Measurements from ENCODE around the gene STN1. TPM values are rescaled to one million over a fixed set of nuclear protein-coding genes. Genes with fewer than 3 reads are reported as not detected.
A peak's percentile ranks its signal among the peaks of the same experiment; 100 is the strongest.

STN1 gene
- total RNA-seq, 4 donors from 2014 or later = 20.0 to 29.2 (median 27.0) TPM

DNA sequence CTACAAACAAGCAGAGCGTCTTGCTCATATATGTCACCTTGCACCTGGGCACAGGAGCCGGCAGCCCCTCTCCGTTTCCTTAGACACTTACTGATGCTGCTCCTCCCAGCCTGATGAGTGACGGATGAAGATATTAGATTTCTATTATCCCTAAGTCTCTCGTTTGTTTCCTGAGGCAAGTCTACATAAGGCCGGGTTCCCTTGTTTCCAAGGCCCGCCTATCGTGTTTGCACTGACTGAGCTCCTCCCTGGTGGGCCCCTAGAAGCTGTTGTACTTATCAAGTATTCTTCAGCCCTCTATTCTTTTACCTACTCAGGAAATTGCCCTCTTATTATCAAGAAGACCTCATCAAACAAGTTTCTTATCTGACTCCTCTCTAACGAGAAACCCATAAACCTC, 81.1 kb downstream of the STN1 start:
- intact Hi-C loops (cut with DNase I; ENCODE audit: low total_unique reads) = no loop called here
- no peaks in the 10 kb centered on the region for H3K9me3 ChIP-seq
- TF ChIP-seq, protein P1, sequence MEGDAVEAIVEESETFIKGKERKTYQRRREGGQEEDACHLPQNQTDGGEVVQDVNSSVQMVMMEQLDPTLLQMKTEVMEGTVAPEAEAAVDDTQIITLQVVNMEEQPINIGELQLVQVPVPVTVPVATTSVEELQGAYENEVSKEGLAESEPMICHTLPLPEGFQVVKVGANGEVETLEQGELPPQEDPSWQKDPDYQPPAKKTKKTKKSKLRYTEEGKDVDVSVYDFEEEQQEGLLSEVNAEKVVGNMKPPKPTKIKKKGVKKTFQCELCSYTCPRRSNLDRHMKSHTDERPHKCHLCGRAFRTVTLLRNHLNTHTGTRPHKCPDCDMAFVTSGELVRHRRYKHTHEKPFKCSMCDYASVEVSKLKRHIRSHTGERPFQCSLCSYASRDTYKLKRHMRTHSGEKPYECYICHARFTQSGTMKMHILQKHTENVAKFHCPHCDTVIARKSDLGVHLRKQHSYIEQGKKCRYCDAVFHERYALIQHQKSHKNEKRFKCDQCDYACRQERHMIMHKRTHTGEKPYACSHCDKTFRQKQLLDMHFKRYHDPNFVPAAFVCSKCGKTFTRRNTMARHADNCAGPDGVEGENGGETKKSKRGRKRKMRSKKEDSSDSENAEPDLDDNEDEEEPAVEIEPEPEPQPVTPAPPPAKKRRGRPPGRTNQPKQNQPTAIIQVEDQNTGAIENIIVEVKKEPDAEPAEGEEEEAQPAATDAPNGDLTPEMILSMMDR (IDR thresholded peaks at IDR 0.05) = no peak
- TF ChIP-seq POLR2A (IDR thresholded peaks at IDR 0.05) = no peak
- DNase-seq = no peak
- no peak overlapping the region for H3K4me3 ChIP-seq
- H3K27me3 ChIP-seq = no peaks in the 10 kb centered on the region
- no peaks in the 10 kb centered on the region for H3K36me3 ChIP-seq
- no peak overlapping the region for H3K27ac ChIP-seq
- peaks cover 0 to 7% of the 10 kb centered on the region in 2 donors for H3K4me1 ChIP-seq

DNA sequence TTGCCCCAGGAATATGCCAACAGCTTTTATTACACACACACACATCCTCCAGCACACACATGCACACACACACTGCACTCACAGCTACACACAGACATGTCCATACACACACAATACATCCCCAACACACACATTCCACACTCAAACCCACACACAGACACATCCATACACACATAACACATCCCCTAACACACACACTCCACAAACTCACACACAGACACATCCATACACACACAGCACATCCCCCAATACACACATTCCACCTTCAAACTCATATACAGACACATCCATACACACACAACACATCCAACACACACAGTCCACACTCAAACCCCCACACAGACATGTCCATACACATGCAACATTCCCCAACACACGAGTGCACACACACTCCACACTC, 81.7 kb downstream of the STN1 start:
- intact Hi-C loops (cut with DNase I; ENCODE audit: low total_unique reads) = no loop called here
- Histone ChIP-seq H3K4me3 (no peak overlapping the region), H3K4me1 (peaks cover 0 to 7% of the 10 kb centered on the region in 2 donors), H3K36me3 (no peaks in the 10 kb centered on the region), H3K27ac (no peak overlapping the region), H3K9me3 (no peaks in the 10 kb centered on the region), H3K27me3 (no peaks in the 10 kb centered on the region)
- TF ChIP-seq, protein P1 (IDR thresholded peaks at IDR 0.05) = no peak
- no peak for TF ChIP-seq POLR2A (IDR thresholded peaks at IDR 0.05)
- DNase-seq = no peak

DNA sequence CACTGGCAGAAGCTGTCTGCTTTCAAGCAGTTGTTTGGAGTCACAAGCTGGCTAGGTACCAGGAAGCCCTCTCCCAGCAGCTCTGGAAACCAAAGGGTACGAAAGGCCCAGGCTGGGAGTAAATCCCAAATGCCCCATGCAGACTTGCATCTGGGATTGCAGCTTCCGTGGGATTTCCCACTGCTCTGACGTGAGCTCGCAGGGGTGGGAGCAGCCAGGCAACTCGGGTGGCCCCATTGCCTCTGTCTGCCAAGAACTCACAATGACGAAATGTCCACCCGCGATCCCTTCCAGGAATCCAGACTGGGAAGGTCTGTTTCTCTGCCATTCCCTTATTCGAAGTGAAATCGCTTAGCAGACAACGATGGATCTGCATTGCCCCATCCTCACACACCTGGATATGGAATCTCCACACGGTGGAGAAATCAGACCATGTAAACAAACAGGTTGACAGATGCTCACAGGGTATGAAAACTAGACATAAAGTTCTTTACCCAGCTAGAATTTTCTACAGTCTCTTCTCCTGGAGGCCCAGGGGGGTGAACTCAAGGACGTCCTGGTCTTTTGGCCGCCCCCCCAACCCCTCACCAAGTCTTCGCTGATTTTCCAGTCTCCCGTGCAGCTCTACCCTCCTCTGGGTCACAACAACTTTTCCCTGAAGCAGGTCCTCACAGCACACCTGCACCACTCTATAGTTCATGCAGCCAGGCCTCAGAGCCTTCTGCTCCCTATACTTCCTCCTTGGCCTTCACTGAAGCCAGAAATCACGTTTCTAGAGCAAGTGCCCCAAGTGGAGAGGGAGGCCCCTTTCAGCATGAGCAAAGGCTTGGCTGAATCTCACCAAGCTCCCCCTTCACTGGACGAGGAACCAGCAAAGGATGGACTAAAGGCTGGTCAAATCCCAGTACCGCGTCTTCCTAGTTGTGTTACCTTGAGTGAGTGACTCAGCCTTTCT, 82.6 kb downstream of the STN1 start:
- no peaks in the 10 kb centered on the region for H3K9me3 ChIP-seq
- TF ChIP-seq, protein P1 (IDR thresholded peaks at IDR 0.05) = no peak
- no peak for TF ChIP-seq POLR2A (IDR thresholded peaks at IDR 0.05)
- peak; percentile 78 to 86 for DNase-seq
- peaks cover 0 to 7% of the 10 kb centered on the region in 2 donors for H3K4me1 ChIP-seq
- H3K27ac ChIP-seq = peak overlapping the region; percentile 42 to 59
- intact Hi-C loops (cut with DNase I; ENCODE audit: low total_unique reads) = no loop called here
- no peak overlapping the region for H3K4me3 ChIP-seq
- no peaks in the 10 kb centered on the region for H3K36me3 ChIP-seq
- H3K27me3 ChIP-seq = no peaks in the 10 kb centered on the region

DNA sequence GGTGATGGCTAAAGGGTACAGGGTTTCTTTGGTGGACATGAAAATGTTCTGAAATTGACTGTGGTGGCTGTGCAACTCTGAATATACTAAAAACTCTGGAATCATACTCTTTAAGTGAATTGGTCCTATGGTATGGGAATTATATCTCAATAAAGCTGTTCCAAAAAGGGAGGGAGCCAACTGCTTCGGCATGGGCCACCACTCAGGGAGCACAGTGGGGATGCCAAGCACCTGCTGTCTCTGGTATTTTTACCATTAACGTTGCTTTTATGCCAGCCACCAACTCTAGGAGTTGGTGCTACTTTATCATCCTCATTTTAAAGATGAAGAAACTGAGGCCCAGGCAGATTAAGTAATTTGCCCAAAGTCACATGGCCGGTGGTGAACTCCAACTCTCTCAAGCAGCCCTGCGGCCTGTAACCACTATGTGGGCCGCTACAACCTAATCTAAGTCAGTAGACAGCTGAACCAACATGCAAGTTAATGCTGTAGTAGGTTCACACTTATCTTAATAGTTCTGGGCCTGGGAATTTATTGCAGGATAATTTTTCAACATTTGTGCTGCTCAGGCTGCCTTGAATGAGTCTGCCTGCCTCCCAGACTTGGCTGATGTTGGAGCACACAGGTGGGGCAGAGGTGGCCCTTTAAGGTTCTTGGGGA, 83.4 kb downstream of the STN1 start:
- Histone ChIP-seq H3K4me1 (peaks cover 0 to 7% of the 10 kb centered on the region in 2 donors), H3K4me3 (no peak overlapping the region), H3K27me3 (no peaks in the 10 kb centered on the region), H3K9me3 (no peaks in the 10 kb centered on the region), H3K36me3 (no peaks in the 10 kb centered on the region), H3K27ac (peak overlapping the region; percentile 42 to 59)
- intact Hi-C loops (cut with DNase I; ENCODE audit: low total_unique reads) = no loop called here
- TF ChIP-seq, protein P1 (IDR thresholded peaks at IDR 0.05) = no peak
- no peak for TF ChIP-seq POLR2A (IDR thresholded peaks at IDR 0.05)
- DNase-seq = no peak
